GM06990 (cell line): ENCODE data around the gene TBC1D8.

ENCODE experiments used
- DNase-seq: peaks from one replicate; pipeline ENCODE4 v3.0.0-alpha.2; 2011; ENCODE audit not compliant: insufficient read length; ENCODE audit errors: extremely low read depth
- H3K27me3 ChIP-seq: replicated peaks from 2 replicates; pipeline ENCODE4 v1.6.0; 2011; ENCODE audit warnings: low read length; ENCODE audit not compliant: control insufficient read depth, insufficient read depth
- H3K36me3 ChIP-seq: 2 replicates; pipeline ENCODE4 v1.5.1; 2011; ENCODE audit warnings: low read length; ENCODE audit not compliant: control insufficient read depth, insufficient read depth
- H3K4me3 ChIP-seq: replicated peaks from 2 replicates; pipeline ENCODE4 v1.5.1; 2011; ENCODE audit warnings: low read depth, mild to moderate bottlenecking, control low read depth, low read length
- TF ChIP-seq, protein P1 (sequence below): IDR thresholded peaks from 2 replicates; pipeline ENCODE4 v1.5.1; 2011; ENCODE audit warnings: low read length, control low read depth, mild to moderate bottlenecking, inconsistent platforms; ENCODE audit not compliant: insufficient read depth, poor library complexity, severe bottlenecking

Gene TBC1D8

GRCh38 chr2:101064125-101064502 is 87.1 kb downstream of the TBC1D8 start:
- H3K27me3 ChIP-seq: no peaks in the 10 kb centered on the region
- H3K4me3 ChIP-seq: no peak overlapping the region
- TF ChIP-seq, protein P1, sequence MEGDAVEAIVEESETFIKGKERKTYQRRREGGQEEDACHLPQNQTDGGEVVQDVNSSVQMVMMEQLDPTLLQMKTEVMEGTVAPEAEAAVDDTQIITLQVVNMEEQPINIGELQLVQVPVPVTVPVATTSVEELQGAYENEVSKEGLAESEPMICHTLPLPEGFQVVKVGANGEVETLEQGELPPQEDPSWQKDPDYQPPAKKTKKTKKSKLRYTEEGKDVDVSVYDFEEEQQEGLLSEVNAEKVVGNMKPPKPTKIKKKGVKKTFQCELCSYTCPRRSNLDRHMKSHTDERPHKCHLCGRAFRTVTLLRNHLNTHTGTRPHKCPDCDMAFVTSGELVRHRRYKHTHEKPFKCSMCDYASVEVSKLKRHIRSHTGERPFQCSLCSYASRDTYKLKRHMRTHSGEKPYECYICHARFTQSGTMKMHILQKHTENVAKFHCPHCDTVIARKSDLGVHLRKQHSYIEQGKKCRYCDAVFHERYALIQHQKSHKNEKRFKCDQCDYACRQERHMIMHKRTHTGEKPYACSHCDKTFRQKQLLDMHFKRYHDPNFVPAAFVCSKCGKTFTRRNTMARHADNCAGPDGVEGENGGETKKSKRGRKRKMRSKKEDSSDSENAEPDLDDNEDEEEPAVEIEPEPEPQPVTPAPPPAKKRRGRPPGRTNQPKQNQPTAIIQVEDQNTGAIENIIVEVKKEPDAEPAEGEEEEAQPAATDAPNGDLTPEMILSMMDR: no peak

GRCh38 chr2:101063352-101064124 is 87.6 kb downstream of the TBC1D8 start:
- TF ChIP-seq, protein P1: no peak
- Histone ChIP-seq H3K4me3 (no peak overlapping the region), H3K36me3 (no peaks in the 10 kb centered on the region), H3K27me3 (no peaks in the 10 kb centered on the region)
- no peak for DNase-seq

More at GRCh38 chr2:101064125-101064502, 87.1 kb downstream of the TBC1D8 start:
- DNase-seq: no peak
- H3K36me3 ChIP-seq: no peaks in the 10 kb centered on the region

GRCh38 chr2:101058386-101058785 is 92.8 kb downstream of the TBC1D8 start:
- TF ChIP-seq, protein P1: no peak
- Histone ChIP-seq H3K27me3 (no peaks in the 10 kb centered on the region), H3K4me3 (no peak overlapping the region), H3K36me3 (no peaks in the 10 kb centered on the region)
- DNase-seq: no peak

- no peaks in the 10 kb centered on the region for H3K36me3 ChIP-seq
- H3K4me3 ChIP-seq: no peak overlapping the region
- DNase-seq: no peak
- TF ChIP-seq, protein P1: no peak
- no peaks in the 10 kb centered on the region for H3K27me3 ChIP-seq
Measured at GRCh38 chr2:101057051-101057933, 93.9 kb downstream of the TBC1D8 start.

- no peak overlapping the region for H3K4me3 ChIP-seq
- no peak for DNase-seq
- TF ChIP-seq, protein P1: no peak
- H3K36me3 ChIP-seq: no peaks in the 10 kb centered on the region
- no peaks in the 10 kb centered on the region for H3K27me3 ChIP-seq
Measured at GRCh38 chr2:101053117-101053516, 98.1 kb downstream of the TBC1D8 start.
